WTC11 (cell line): ENCODE results near the gene THOP1. TPM values are rescaled to one million over a fixed set of nuclear protein-coding genes. Genes with fewer than 3 reads are reported as not detected.

Experiments used
- ATF1 ChIP-seq: sonication (generic); formaldehyde crosslinking; IDR thresholded peaks from 2 replicates; pipeline ENCODE4 v1.8.1; 2023; ENCODE audit warnings: mild to moderate bottlenecking, moderate library complexity, missing genetic modification reagents
- ATF3 ChIP-seq: sonication (generic); formaldehyde crosslinking; conservative IDR thresholded peaks from 2 replicates; pipeline ENCODE4 v1.8.1; 2022; ENCODE audit warnings: mild to moderate bottlenecking, missing genetic modification reagents
- CREB1 ChIP-seq: sonication (generic); formaldehyde crosslinking; IDR thresholded peaks from 2 replicates; pipeline ENCODE4 v1.8.0; 2023; ENCODE audit warnings: mild to moderate bottlenecking, missing genetic modification reagents
- E2F4 ChIP-seq: sonication (generic); formaldehyde crosslinking; IDR thresholded peaks from 2 replicates; pipeline ENCODE4 v1.8.1; 2022; ENCODE audit warnings: low read depth, mild to moderate bottlenecking, moderate library complexity, missing genetic modification reagents, borderline replicate concordance
- ETV6 ChIP-seq: sonication (generic); formaldehyde crosslinking; IDR thresholded peaks from 2 replicates; pipeline ENCODE4 v1.8.1; 2022; ENCODE audit warnings: mild to moderate bottlenecking, missing genetic modification reagents
- FOXP1 ChIP-seq: sonication (generic); formaldehyde crosslinking; IDR thresholded peaks from 2 replicates; pipeline ENCODE4 v1.8.0; 2022; ENCODE audit warnings: missing genetic modification reagents, mild to moderate bottlenecking, moderate library complexity, borderline replicate concordance
- GABPB1 ChIP-seq: sonication (generic); formaldehyde crosslinking; IDR thresholded peaks from 2 replicates; pipeline ENCODE4 v1.8.1; 2023; ENCODE audit warnings: mild to moderate bottlenecking, missing genetic modification reagents
- HMGXB4 ChIP-seq: sonication (generic); formaldehyde crosslinking; IDR thresholded peaks from 2 replicates; pipeline ENCODE4 v1.8.1; 2023; ENCODE audit warnings: mild to moderate bottlenecking, moderate library complexity, missing genetic modification reagents
- NFATC4 ChIP-seq: fragments of 250-450 bp; sonication (Bioruptor Pico); IDR thresholded peaks from 2 replicates; pipeline ENCODE4 v1.9.0; 2021; ENCODE audit warnings: mild to moderate bottlenecking
- NFYB ChIP-seq: sonication (generic); formaldehyde crosslinking; conservative IDR thresholded peaks from 2 replicates; pipeline ENCODE4 v1.8.0; 2022; ENCODE audit warnings: low read depth, missing genetic modification reagents
- RORB ChIP-seq: fragments of 250-450 bp; sonication (Bioruptor Pico); IDR thresholded peaks from 2 replicates; pipeline ENCODE4 v1.9.0; 2021; ENCODE audit warnings: mild to moderate bottlenecking
- SMAD3 ChIP-seq: sonication (generic); formaldehyde crosslinking; IDR thresholded peaks from 2 replicates; pipeline ENCODE4 v1.8.0; 2022; ENCODE audit warnings: missing genetic modification reagents, mild to moderate bottlenecking, borderline replicate concordance
- SP1 ChIP-seq: sonication (generic); formaldehyde crosslinking; conservative IDR thresholded peaks from 2 replicates; pipeline ENCODE4 v1.8.1; 2022; ENCODE audit warnings: missing genetic modification reagents
- STAT6 ChIP-seq: sonication (generic); formaldehyde crosslinking; conservative IDR thresholded peaks from 2 replicates; pipeline ENCODE4 v1.8.1; 2023; ENCODE audit warnings: mild to moderate bottlenecking, low read depth, missing genetic modification reagents, moderate library complexity
- TEAD4 ChIP-seq: sonication (generic); formaldehyde crosslinking; IDR thresholded peaks from 2 replicates; pipeline ENCODE4 v1.8.0; 2022; ENCODE audit warnings: mild to moderate bottlenecking, missing genetic modification reagents
- USF1 ChIP-seq: sonication (generic); formaldehyde crosslinking; IDR thresholded peaks from 2 replicates; pipeline ENCODE4 v1.8.0; 2022; ENCODE audit warnings: mild to moderate bottlenecking, missing genetic modification reagents
- ZBTB21 ChIP-seq: sonication (generic); formaldehyde crosslinking; IDR thresholded peaks from 2 replicates; pipeline ENCODE4 v1.8.1; 2023; ENCODE audit warnings: mild to moderate bottlenecking, missing genetic modification reagents, borderline replicate concordance
- ZNF263 ChIP-seq: sonication (generic); formaldehyde crosslinking; IDR thresholded peaks from 2 replicates; pipeline ENCODE4 v1.8.1; 2022; ENCODE audit warnings: low read depth, mild to moderate bottlenecking, moderate library complexity, missing genetic modification reagents
- ZNF317 ChIP-seq: sonication (generic); formaldehyde crosslinking; IDR thresholded peaks from 2 replicates; pipeline ENCODE4 v1.8.1; 2023; ENCODE audit warnings: low read depth, mild to moderate bottlenecking, moderate library complexity, missing genetic modification reagents, borderline replicate concordance
- ZNF425 ChIP-seq: fragments of 250-450 bp; sonication (Bioruptor Pico); conservative IDR thresholded peaks from 2 replicates; pipeline ENCODE4 v1.9.0; 2021; ENCODE audit warnings: mild to moderate bottlenecking
- ZNF512 ChIP-seq: sonication (generic); formaldehyde crosslinking; IDR thresholded peaks from 2 replicates; pipeline ENCODE4 v1.8.1; 2022; ENCODE audit warnings: missing genetic modification reagents, borderline replicate concordance
- ZNF532 ChIP-seq: fragments of 250-450 bp; sonication (Bioruptor Pico); IDR thresholded peaks from 2 replicates; pipeline ENCODE4 v1.9.0; 2021; ENCODE audit warnings: mild to moderate bottlenecking, borderline replicate concordance
- total RNA-seq: library from RNA; stranded (reverse); gene quantifications from 3 replicates; pipeline ENCODE4 v1.2.3, GENCODE V29; 2021

Gene THOP1
- total RNA-seq, 1 experiment from 2014 or later: 181 TPM

GRCh38 chr19:2782936-2783780 lies 2.1 kb upstream of the THOP1 start, which contains the start of gene SGTA (continued):
- TF ChIP-seq ZBTB21 (no peak; the same call in 1 of the 2 replicates), ZNF263 (no peak), STAT6 (CRISPR knock-in tag) (no peak), CREB1 (peak; percentile 72), ATF3 (peak; percentile 75; the same call in 1 of the 2 replicates), NFATC4 (CRISPR knock-in tag) (no peak), SMAD3 (CRISPR knock-in tag) (peak; percentile 69), ETV6 (CRISPR knock-in tag) (peak; percentile 97), HMGXB4 (CRISPR knock-in tag) (no peak), TEAD4 (CRISPR knock-in tag) (peak; percentile 75), ZNF512 (no peak), GABPB1 (peak; percentile 92), ZNF425 (no peak), ZNF317 (CRISPR knock-in tag) (no peak), FOXP1 (peak; percentile 91), E2F4 (CRISPR knock-in tag) (0 out of 2 replicates have a peak, but pooled peaks have one; percentile 48), SP1 (CRISPR knock-in tag) (peak; percentile 93), ZNF532 (no peak), RORB (CRISPR knock-in tag) (no peak), USF1 (CRISPR knock-in tag) (peak; percentile 99), ATF1 (CRISPR knock-in tag) (no peak; the same call in 1 of the 2 replicates), NFYB (CRISPR knock-in tag) (no peak; the same call in 1 of the 2 replicates)
